MCF 10A (cell line): Measurements from ENCODE around the gene CAMK4. TPM values are rescaled to one million over a fixed set of nuclear protein-coding genes. Genes with fewer than 3 reads are reported as not detected.

ENCODE experiments used
- BruUV-seq: library from RNA; stranded (reverse); fragments of 400-500 nt; replicated peaks from 2 replicates; lab custom pipeline; 2021; lab: Mats Ljungman, UMichigan
- CTCF ChIA-PET: fragments of 300-600 bp; sonication (Branson Sonifier 250); formaldehyde crosslinking; extraction: SDS; loops from one replicate; lab custom pipeline; 2021; ENCODE audit warnings: antibody characterized with exemption, inconsistent platforms; lab: Yijun Ruan, JAX
- POLR2A ChIA-PET: fragments of 300-600, 350-650 bp; sonication (Branson Sonifier 250); formaldehyde crosslinking; extraction: SDS; loops from one replicate; lab custom pipeline; 2020; ENCODE audit warnings: antibody characterized with exemption, inconsistent platforms; lab: Yijun Ruan, JAX
- DNase-seq: peaks from one replicate; pipeline ENCODE4 v3.0.0-alpha.2; 2018; ENCODE audit not compliant: unreplicated experiment
- H3K27ac Mint-ChIP-seq: one replicate; pipeline ENCODE4 v1.8.0; 2022; ENCODE audit warnings: mild to moderate bottlenecking, low read depth, mixed read lengths; ENCODE audit not compliant: unreplicated experiment
- H3K27me3 Mint-ChIP-seq: one replicate; pipeline ENCODE4 v1.8.0; 2022; ENCODE audit warnings: mixed read lengths; ENCODE audit not compliant: insufficient read depth, unreplicated experiment
- H3K36me3 Mint-ChIP-seq: one replicate; pipeline ENCODE4 v1.8.0; 2022; ENCODE audit warnings: mild to moderate bottlenecking, moderate library complexity, mixed read lengths; ENCODE audit not compliant: insufficient read depth, unreplicated experiment
- H3K4me1 Mint-ChIP-seq: one replicate; pipeline ENCODE4 v1.8.0; 2022; ENCODE audit warnings: mixed read lengths; ENCODE audit not compliant: insufficient read depth, unreplicated experiment
- H3K4me3 Mint-ChIP-seq: one replicate; pipeline ENCODE4 v1.8.0; 2022; ENCODE audit warnings: mild to moderate bottlenecking, moderate library complexity, mixed read lengths; ENCODE audit not compliant: unreplicated experiment
- H3K9me3 Mint-ChIP-seq: one replicate; pipeline ENCODE4 v1.8.0; 2022; ENCODE audit warnings: mixed read lengths; ENCODE audit not compliant: unreplicated experiment
- intact Hi-C: fragments of 100-400 bp; cut with micrococcal nuclease; formaldehyde crosslinking; loops from 2 replicates; pipeline ENCODE4 v1.14.1; 2022
- total RNA-seq: library from RNA; stranded (reverse); gene quantifications from 2 replicates; pipeline ENCODE4 v1.2.3, GENCODE V29; 2022
- TF ChIP-seq, protein P1 (sequence below): fragments of 200-600 bp; IDR thresholded peaks from one replicate; pipeline ENCODE4 v1.8.0; 2022; ENCODE audit warnings: antibody characterized with exemption, mild to moderate bottlenecking; ENCODE audit not compliant: unreplicated experiment

CAMK4 gene
- total RNA-seq, 1 experiment from 2014 or later = 0.21 TPM

- TF ChIP-seq, protein P1, sequence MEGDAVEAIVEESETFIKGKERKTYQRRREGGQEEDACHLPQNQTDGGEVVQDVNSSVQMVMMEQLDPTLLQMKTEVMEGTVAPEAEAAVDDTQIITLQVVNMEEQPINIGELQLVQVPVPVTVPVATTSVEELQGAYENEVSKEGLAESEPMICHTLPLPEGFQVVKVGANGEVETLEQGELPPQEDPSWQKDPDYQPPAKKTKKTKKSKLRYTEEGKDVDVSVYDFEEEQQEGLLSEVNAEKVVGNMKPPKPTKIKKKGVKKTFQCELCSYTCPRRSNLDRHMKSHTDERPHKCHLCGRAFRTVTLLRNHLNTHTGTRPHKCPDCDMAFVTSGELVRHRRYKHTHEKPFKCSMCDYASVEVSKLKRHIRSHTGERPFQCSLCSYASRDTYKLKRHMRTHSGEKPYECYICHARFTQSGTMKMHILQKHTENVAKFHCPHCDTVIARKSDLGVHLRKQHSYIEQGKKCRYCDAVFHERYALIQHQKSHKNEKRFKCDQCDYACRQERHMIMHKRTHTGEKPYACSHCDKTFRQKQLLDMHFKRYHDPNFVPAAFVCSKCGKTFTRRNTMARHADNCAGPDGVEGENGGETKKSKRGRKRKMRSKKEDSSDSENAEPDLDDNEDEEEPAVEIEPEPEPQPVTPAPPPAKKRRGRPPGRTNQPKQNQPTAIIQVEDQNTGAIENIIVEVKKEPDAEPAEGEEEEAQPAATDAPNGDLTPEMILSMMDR = no peak
- POLR2A ChIA-PET = no interaction called here
- H3K4me1 Mint-ChIP-seq = no peaks in the 10 kb centered on the region
- no peak overlapping the region for H3K4me3 Mint-ChIP-seq
- no peak for DNase-seq
- no peaks in the 10 kb centered on the region for H3K36me3 Mint-ChIP-seq
- intact Hi-C loops = no loop called here
- no peaks in the 10 kb centered on the region for H3K27me3 Mint-ChIP-seq
- CTCF ChIA-PET = interaction anchor here (0.6 kb wide), 2 partner anchors 42 to 242 kb away, joined by 3 to 4 read pairs; no protein-coding TSS in a partner anchor
- H3K9me3 Mint-ChIP-seq = no peaks in the 10 kb centered on the region
- H3K27ac Mint-ChIP-seq = no peak overlapping the region
- no TSS peak for BruUV-seq
Measured at GRCh38 chr5:111535879-111536549, 311.8 kb downstream of the CAMK4 start.

- BruUV-seq = no TSS peak
- intact Hi-C loops = no loop called here
- Mint-ChIP-seq H3K9me3 (no peaks in the 10 kb centered on the region), H3K27me3 (no peaks in the 10 kb centered on the region), H3K36me3 (no peaks in the 10 kb centered on the region), H3K4me3 (no peak overlapping the region), H3K4me1 (no peaks in the 10 kb centered on the region), H3K27ac (no peak overlapping the region)
- DNase-seq = no peak
- TF ChIP-seq, protein P1 = no peak
- POLR2A ChIA-PET = no interaction called here
- CTCF ChIA-PET = interaction anchor here (0.6 kb wide), 2 partner anchors 13 to 638 kb away, joined by 3 read pairs; no protein-coding TSS in a partner anchor
Measured at GRCh38 chr5:111537141-111538024, 313.2 kb downstream of the CAMK4 start.

Other genes starting within 250 kb of the CAMK4 start
- 5.1 and 6.4 TPM in 2 replicates for gene TSLP, start 152.7 kb upstream of the CAMK4 start, total RNA-seq
- gene WDR36, start 132.0 kb upstream of the CAMK4 start, total RNA-seq = 43.8 and 52.3 TPM in 2 replicates